RPMI8226 (cell line): ENCODE data around the gene CENPF.
"Not testable (repeated sequence)": the region's sequence is repeated elsewhere in the genome, so short reads cannot be mapped to it uniquely, and the experiment has no call there.

Experiments
- DNase-seq: peaks from one replicate; pipeline ENCODE4 v3.0.0-alpha.2; 2015

CENPF gene

GRCh38 chr1:214602764-214603657 lies at the start of gene CENPF:
TSS of gene CENPF (plus strand) at chr1:214603195. CDS start at chr1:214613755, 10,560 bp downstream.
- DNase-seq, result peak; percentile 98

- DNase-seq, result no peak
Measured at GRCh38 chr1:214557952-214558735, 44.9 kb upstream of the CENPF start.

GRCh38 chr1:214563881-214564280 lies 39.1 kb upstream of the CENPF start:
- DNase-seq, result no peak

GRCh38 chr1:214565310-214565709 lies 37.7 kb upstream of the CENPF start:
- DNase-seq, result no peak

- DNase-seq, result no peak
Measured at GRCh38 chr1:214566158-214567104, 36.6 kb upstream of the CENPF start.

GRCh38 chr1:214567481-214567980 lies 35.5 kb upstream of the CENPF start:
- DNase-seq, result no peak

GRCh38 chr1:214568328-214568727 lies 34.7 kb upstream of the CENPF start:
- no peak for DNase-seq

- DNase-seq, result no peak
Measured at GRCh38 chr1:214569357-214570004, 33.5 kb upstream of the CENPF start.

- DNase-seq, result no peak
Measured at GRCh38 chr1:214570442-214570841, 32.6 kb upstream of the CENPF start.

- DNase-seq, result no peak
Measured at GRCh38 chr1:214571281-214571680, 31.7 kb upstream of the CENPF start.

- DNase-seq, result no peak
Measured at GRCh38 chr1:214573386-214574318, 29.3 kb upstream of the CENPF start.

- no peak for DNase-seq
Measured at GRCh38 chr1:214574598-214575411, 28.2 kb upstream of the CENPF start.

GRCh38 chr1:214576120-214576519 lies 26.9 kb upstream of the CENPF start:
- not testable (repeated sequence) for DNase-seq

GRCh38 chr1:214579183-214579582 lies 23.8 kb upstream of the CENPF start:
- DNase-seq, result no peak

GRCh38 chr1:214581785-214582184 lies 21.2 kb upstream of the CENPF start:
- DNase-seq, result no peak

GRCh38 chr1:214582289-214582891 lies 20.6 kb upstream of the CENPF start:
- no peak for DNase-seq

GRCh38 chr1:214583113-214583512 lies 19.9 kb upstream of the CENPF start:
- DNase-seq, result no peak

- no peak for DNase-seq
Measured at GRCh38 chr1:214583824-214584554, 19.0 kb upstream of the CENPF start.
